Endothelial cell of umbilical vein (primary cell): ENCODE results near the gene ANKRD62. TPM values are rescaled to one million over a fixed set of nuclear protein-coding genes. Genes with fewer than 3 reads are reported as not detected.

Experiments used
- BruUV-seq: library from RNA; stranded (reverse); fragments of 400-500 nt; replicated peaks from 2 replicates; lab custom pipeline; 2021; lab: Mats Ljungman, UMichigan
- CTCF ChIA-PET: fragments of 300-600, 350-600 bp; sonication (Branson Sonifier 250); formaldehyde crosslinking; loops from one replicate; lab custom pipeline; 2021; ENCODE audit warnings: antibody characterized with exemption, inconsistent platforms; lab: Charles Lee
- POLR2A ChIA-PET: fragments of 300-600, 350-600 bp; sonication (Branson Sonifier 250); formaldehyde crosslinking; loops from one replicate; lab custom pipeline; 2021; ENCODE audit warnings: antibody characterized with exemption, inconsistent platforms; lab: Charles Lee
- DNase-seq: peaks from one replicate; pipeline ENCODE4 v3.0.0-alpha.2; 2011; ENCODE audit warnings: low read depth, low spot score
- FAIRE-seq: peaks from 2 replicates; lab custom pipeline; 2011; peaks lifted over from hg19 to GRCh38; lab: Jason Lieb, UNC
- H2AFZ ChIP-seq: 2 replicates; pipeline ENCODE4 v1.6.0; 2012; ENCODE audit warnings: low read depth, low read length, control low read depth, inconsistent platforms
- H3K27ac ChIP-seq: 2 replicates; pipeline ENCODE4 v1.5.1; 2011; ENCODE audit warnings: low read depth, mild to moderate bottlenecking, control low read depth, low read length, moderate library complexity; ENCODE audit not compliant: insufficient read depth
- H3K27me3 ChIP-seq, 2 experiments: 2 replicates each; pipeline versions ENCODE4 v1.6.0 to v1.6.1; 2011; ENCODE audit warnings: low read length in 2 of 2, mixed read lengths in 1 of 2; ENCODE audit not compliant: control insufficient read depth in 2 of 2, insufficient read depth in 2 of 2
- H3K36me3 ChIP-seq, 2 experiments: 2 replicates in 1 of 2; 3 replicates in 1 of 2; pipeline ENCODE4 v1.5.1; 2011; ENCODE audit warnings: low read length in 2 of 2, mild to moderate bottlenecking in 1 of 2, moderate library complexity in 1 of 2; ENCODE audit not compliant: control insufficient read depth in 2 of 2, insufficient read depth in 2 of 2; ENCODE audit errors: extremely low read depth in 1 of 2
- H3K4me1 ChIP-seq: 3 replicates; pipeline ENCODE4 v1.5.1; 2011; ENCODE audit warnings: mild to moderate bottlenecking, low read length; ENCODE audit not compliant: control insufficient read depth, insufficient read depth; ENCODE audit errors: extremely low read depth
- H3K4me2 ChIP-seq: 2 replicates; pipeline ENCODE4 v1.6.1; 2011; ENCODE audit warnings: low read length, control low read depth, mixed read lengths; ENCODE audit not compliant: insufficient read depth
- H3K4me3 ChIP-seq, 3 experiments: fragments of 200-600 bp in 1 of 3; sonication (generic), shearing (Covaris generic) in 1 of 3; replicated peaks in 1 of 3; 2 replicates each; pipeline ENCODE4 v1.5.1; 2011 to 2016; ENCODE audit warnings: control low read depth in 3 of 3, low read length in 3 of 3, mild to moderate bottlenecking in 2 of 3, inconsistent platforms in 1 of 3, low read depth in 1 of 3, moderate library complexity in 1 of 3; ENCODE audit not compliant: insufficient read depth in 1 of 3
- H3K79me2 ChIP-seq: 2 replicates; pipeline ENCODE4 v1.6.0; 2012; ENCODE audit warnings: low read length, inconsistent platforms; ENCODE audit not compliant: control insufficient read depth, insufficient read depth
- H3K9ac ChIP-seq: replicated peaks from 2 replicates; pipeline ENCODE3; 2011; ENCODE audit warnings: low read length, control low read depth; ENCODE audit not compliant: insufficient read depth; ENCODE audit errors: extremely low read depth
- H3K9me1 ChIP-seq: replicated peaks from 3 replicates; pipeline ENCODE4 v1.6.0; 2011; ENCODE audit warnings: mild to moderate bottlenecking, low read length; ENCODE audit not compliant: control insufficient read depth, insufficient read depth; ENCODE audit errors: extremely low read depth
- H3K9me3 ChIP-seq: replicated peaks from 2 replicates; pipeline ENCODE4 v1.5.1; 2012; ENCODE audit warnings: low read length, inconsistent platforms; ENCODE audit not compliant: control insufficient read depth, insufficient read depth
- H4K20me1 ChIP-seq: replicated peaks from 2 replicates; pipeline ENCODE3; 2011; ENCODE audit warnings: mild to moderate bottlenecking, low read length; ENCODE audit not compliant: control insufficient read depth, insufficient read depth; ENCODE audit errors: extremely low read depth
- EZH2 ChIP-seq: IDR thresholded peaks from 2 replicates; pipeline ENCODE4 v1.6.1; 2012; ENCODE audit warnings: borderline replicate concordance, low read depth, mild to moderate bottlenecking, moderate library complexity, low read length, inconsistent platforms; ENCODE audit not compliant: severe bottlenecking
- FOS ChIP-seq: IDR thresholded peaks from 2 replicates; pipeline ENCODE4 v1.6.1; 2011; ENCODE audit warnings: mild to moderate bottlenecking, low read length, moderate library complexity, borderline replicate concordance; ENCODE audit not compliant: insufficient read depth
- GATA2 ChIP-seq: IDR thresholded peaks from 2 replicates; pipeline ENCODE4 v1.7.0; 2011; ENCODE audit warnings: low read depth, mild to moderate bottlenecking, moderate library complexity, mixed read lengths, low read length; ENCODE audit not compliant: insufficient read length, insufficient read depth
- JUN ChIP-seq: IDR thresholded peaks from 2 replicates; pipeline ENCODE4 v1.6.1; 2011; ENCODE audit warnings: borderline replicate concordance, low read depth; ENCODE audit not compliant: insufficient read length, insufficient read depth
- MYC ChIP-seq: IDR thresholded peaks from one replicate; pipeline ENCODE4 v1.6.1; 2011; ENCODE audit warnings: mild to moderate bottlenecking, low read depth, low read length
- POLR2A ChIP-seq: IDR thresholded peaks from 2 replicates; pipeline ENCODE4 v1.6.1; 2012; ENCODE audit warnings: low read depth, mild to moderate bottlenecking, control low read depth, low read length
- POLR2AphosphoS5 ChIP-seq: IDR thresholded peaks from 2 replicates; pipeline ENCODE4 v1.6.1; 2012; ENCODE audit warnings: low read depth, mild to moderate bottlenecking, control low read depth, low read length, moderate library complexity; ENCODE audit not compliant: insufficient read depth
- dilution Hi-C: fragments of 300-500 bp; cut with MboI; formaldehyde crosslinking; loops from one replicate; pipeline ENCODE4 v1.15.0; 2019; ENCODE audit warnings: low sequenced_read_pairs; ENCODE audit not compliant: extremely low pct_ligation_motif_present
- intact Hi-C: fragments of 100-400 bp; cut with micrococcal nuclease; formaldehyde crosslinking; loops from one replicate; pipeline ENCODE4 v1.10.0; 2022
- polyA plus RNA-seq, 4 experiments: library from polyadenylated mRNA; depleted of rRNA in 3 of 4; stranded (reverse) in 3 of 4; unstranded in 1 of 4; fragments of >200 nt; gene quantifications; 2 replicates each; pipeline versions ENCODE4 v1.2.1 to v1.2.3, GENCODE V29; 2011 to 2012; ENCODE audit warnings: missing spikeins in 1 of 4
- total RNA-seq: library from RNA; stranded (reverse); gene quantifications from 2 replicates; pipeline ENCODE4 v1.2.3, GENCODE V29; 2021
- TF ChIP-seq, protein P1 (sequence below), 2 donors: IDR thresholded peaks; 1 replicate in 1 of 2; 2 replicates in 1 of 2; pipeline ENCODE4 v1.5.1; 2011; ENCODE audit warnings: low read length in 2 of 2, mild to moderate bottlenecking in 2 of 2, moderate library complexity in 2 of 2, control low read depth in 1 of 2, inconsistent platforms in 1 of 2, low read depth in 1 of 2; ENCODE audit not compliant: insufficient read depth in 1 of 2; ENCODE audit errors: extremely low read depth in 1 of 2
- TF ChIP-seq, protein P2 (sequence below): IDR thresholded peaks from 2 replicates; pipeline ENCODE4 v1.6.1; 2011; ENCODE audit not compliant: insufficient read depth, insufficient read length

The ANKRD62 gene
- total and polyA plus RNA-seq, 2 donors (not counting 3 experiments of a cell fraction or from before 2014, with no cell fraction given) = not detected

DNA sequence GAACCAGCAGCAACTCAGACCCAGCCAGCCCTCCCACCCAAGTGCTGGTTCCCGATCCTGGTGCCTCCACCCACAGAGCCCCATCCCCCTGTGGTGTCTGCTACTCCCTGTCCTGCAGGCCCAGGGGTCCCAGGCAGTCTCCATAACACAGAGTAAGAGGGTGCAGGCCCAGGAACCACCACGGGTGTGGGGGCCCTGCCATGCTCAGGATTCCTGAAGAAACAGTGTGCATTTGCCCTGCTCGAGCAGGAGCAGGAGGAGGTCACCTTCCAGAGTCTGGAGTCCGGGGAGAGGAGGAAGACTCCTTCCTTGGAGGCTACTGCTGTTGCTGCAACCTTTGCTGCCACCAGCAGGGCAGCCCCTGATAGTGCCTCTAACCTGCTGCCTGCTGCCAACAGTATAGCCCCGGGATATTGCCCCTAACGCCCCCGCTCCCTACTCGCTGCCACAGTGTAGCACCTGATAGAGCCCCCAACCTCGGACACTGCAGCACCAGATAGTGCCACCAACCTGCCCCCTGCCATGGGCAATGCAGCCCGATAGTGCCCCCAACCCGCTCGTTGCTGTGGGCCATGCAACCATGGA is 46.8 kb upstream of the ANKRD62 start:
- ChIA-PET CTCF (no interaction called here), POLR2A (no interaction called here)
- H3K9me1 ChIP-seq = no peaks in the 10 kb centered on the region
- H3K9me3 ChIP-seq = no peaks in the 10 kb centered on the region
- dilution Hi-C loops (no loop called here), intact Hi-C loops (no loop called here)
- FAIRE-seq (no peak), DNase-seq (no peak)
- H3K36me3 ChIP-seq = no peaks in the 10 kb centered on the region
- H4K20me1 ChIP-seq = no peaks in the 10 kb centered on the region
- H3K79me2 ChIP-seq = no peaks in the 10 kb centered on the region
- H3K27ac ChIP-seq = no peak overlapping the region
- no peaks in the 10 kb centered on the region for H3K4me1 ChIP-seq
- peaks cover 4 to 6% of the 10 kb centered on the region in 2 experiments for H3K27me3 ChIP-seq
- no peak overlapping the region for H3K9ac ChIP-seq
- no TSS peak for BruUV-seq
- no peak overlapping the region for H3K4me2 ChIP-seq
- H2AFZ ChIP-seq = no peak overlapping the region
- TF ChIP-seq POLR2A (no peak), MYC (no peak), JUN (no peak), POLR2AphosphoS5 (no peak), EZH2 (no peak), FOS (no peak), GATA2 (no peak)
- TF ChIP-seq, protein P1, sequence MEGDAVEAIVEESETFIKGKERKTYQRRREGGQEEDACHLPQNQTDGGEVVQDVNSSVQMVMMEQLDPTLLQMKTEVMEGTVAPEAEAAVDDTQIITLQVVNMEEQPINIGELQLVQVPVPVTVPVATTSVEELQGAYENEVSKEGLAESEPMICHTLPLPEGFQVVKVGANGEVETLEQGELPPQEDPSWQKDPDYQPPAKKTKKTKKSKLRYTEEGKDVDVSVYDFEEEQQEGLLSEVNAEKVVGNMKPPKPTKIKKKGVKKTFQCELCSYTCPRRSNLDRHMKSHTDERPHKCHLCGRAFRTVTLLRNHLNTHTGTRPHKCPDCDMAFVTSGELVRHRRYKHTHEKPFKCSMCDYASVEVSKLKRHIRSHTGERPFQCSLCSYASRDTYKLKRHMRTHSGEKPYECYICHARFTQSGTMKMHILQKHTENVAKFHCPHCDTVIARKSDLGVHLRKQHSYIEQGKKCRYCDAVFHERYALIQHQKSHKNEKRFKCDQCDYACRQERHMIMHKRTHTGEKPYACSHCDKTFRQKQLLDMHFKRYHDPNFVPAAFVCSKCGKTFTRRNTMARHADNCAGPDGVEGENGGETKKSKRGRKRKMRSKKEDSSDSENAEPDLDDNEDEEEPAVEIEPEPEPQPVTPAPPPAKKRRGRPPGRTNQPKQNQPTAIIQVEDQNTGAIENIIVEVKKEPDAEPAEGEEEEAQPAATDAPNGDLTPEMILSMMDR (IDR thresholded peaks at IDR 0.05; ENCODE audit: extremely low read depth in 1 of 2, insufficient read depth in 1 of 2, low read depth in 1 of 2, low read length in 2 of 2) = no peak
- TF ChIP-seq, protein P2, sequence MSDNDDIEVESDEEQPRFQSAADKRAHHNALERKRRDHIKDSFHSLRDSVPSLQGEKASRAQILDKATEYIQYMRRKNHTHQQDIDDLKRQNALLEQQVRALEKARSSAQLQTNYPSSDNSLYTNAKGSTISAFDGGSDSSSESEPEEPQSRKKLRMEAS = no peak
- no peak overlapping the region for H3K4me3 ChIP-seq
